Measurements from ENCODE around the gene THAP4. TPM values are rescaled to one million over a fixed set of nuclear protein-coding genes. Genes with fewer than 3 reads are reported as not detected.

The THAP4 gene
- total and polyA plus RNA-seq, 2 of the 13 experiments (the other 11 are each of a cell fraction or from before 2014, with no cell fraction given) = 59.7 to 75.7 TPM

DNA sequence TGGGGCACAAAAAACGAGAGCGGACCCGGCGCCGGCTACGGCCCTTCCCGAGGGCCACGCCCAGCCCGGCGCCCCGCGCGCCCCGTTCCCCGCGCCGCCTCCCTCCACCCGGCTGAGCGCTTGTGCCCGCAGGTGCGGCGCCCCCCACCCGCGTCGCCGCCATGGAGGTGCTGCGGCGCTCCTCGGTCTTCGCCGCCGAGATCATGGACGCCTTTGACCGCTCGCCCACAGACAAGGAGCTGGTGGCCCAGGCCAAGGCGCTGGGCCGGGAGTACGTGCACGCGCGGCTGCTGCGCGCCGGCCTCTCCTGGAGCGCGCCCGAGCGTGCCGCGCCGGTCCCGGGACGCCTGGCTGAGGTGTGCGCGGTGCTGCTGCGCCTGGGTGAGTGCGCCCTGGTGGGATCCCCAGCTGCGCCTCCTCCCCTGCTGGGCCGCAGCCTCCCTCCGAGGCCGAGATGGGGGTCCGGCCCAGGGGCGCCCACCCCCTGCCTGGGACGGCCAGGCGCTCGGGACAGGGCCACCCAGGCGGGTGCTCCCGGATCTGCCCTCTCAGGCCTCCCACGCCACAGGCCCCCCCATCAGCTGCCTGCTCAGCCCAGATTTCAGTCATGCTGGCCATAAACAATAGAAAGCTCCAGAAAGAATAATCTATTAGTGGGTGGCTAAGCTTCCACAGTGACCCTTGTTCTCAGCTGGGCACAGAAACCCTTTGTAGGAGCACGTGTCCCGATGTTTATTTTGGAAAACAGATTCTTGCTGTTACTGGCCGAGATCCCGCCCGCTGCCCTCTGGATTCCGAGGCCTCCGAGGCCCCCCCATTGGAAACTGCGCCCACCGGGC is 77.4 kb downstream of the THAP4 start (continued):
- TF ChIP-seq, protein P1, sequence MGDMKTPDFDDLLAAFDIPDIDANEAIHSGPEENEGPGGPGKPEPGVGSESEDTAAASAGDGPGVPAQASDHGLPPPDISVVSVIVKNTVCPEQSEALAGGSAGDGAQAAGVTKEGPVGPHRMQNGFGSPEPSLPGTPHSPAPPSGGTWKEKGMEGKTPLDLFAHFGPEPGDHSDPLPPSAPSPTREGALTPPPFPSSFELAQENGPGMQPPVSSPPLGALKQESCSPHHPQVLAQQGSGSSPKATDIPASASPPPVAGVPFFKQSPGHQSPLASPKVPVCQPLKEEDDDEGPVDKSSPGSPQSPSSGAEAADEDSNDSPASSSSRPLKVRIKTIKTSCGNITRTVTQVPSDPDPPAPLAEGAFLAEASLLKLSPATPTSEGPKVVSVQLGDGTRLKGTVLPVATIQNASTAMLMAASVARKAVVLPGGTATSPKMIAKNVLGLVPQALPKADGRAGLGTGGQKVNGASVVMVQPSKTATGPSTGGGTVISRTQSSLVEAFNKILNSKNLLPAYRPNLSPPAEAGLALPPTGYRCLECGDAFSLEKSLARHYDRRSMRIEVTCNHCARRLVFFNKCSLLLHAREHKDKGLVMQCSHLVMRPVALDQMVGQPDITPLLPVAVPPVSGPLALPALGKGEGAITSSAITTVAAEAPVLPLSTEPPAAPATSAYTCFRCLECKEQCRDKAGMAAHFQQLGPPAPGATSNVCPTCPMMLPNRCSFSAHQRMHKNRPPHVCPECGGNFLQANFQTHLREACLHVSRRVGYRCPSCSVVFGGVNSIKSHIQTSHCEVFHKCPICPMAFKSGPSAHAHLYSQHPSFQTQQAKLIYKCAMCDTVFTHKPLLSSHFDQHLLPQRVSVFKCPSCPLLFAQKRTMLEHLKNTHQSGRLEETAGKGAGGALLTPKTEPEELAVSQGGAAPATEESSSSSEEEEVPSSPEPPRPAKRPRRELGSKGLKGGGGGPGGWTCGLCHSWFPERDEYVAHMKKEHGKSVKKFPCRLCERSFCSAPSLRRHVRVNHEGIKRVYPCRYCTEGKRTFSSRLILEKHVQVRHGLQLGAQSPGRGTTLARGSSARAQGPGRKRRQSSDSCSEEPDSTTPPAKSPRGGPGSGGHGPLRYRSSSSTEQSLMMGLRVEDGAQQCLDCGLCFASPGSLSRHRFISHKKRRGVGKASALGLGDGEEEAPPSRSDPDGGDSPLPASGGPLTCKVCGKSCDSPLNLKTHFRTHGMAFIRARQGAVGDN (CRISPR knock-in tag; IDR thresholded peaks at IDR 0.05) = peak; percentile 94
- TF ChIP-seq, protein P2, sequence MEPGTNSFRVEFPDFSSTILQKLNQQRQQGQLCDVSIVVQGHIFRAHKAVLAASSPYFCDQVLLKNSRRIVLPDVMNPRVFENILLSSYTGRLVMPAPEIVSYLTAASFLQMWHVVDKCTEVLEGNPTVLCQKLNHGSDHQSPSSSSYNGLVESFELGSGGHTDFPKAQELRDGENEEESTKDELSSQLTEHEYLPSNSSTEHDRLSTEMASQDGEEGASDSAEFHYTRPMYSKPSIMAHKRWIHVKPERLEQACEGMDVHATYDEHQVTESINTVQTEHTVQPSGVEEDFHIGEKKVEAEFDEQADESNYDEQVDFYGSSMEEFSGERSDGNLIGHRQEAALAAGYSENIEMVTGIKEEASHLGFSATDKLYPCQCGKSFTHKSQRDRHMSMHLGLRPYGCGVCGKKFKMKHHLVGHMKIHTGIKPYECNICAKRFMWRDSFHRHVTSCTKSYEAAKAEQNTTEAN (CRISPR knock-in tag; conservative IDR thresholded peaks at IDR 0.05) = peak; percentile 34; the same call in 1 of the 2 replicates
- TF ChIP-seq, protein P3, sequence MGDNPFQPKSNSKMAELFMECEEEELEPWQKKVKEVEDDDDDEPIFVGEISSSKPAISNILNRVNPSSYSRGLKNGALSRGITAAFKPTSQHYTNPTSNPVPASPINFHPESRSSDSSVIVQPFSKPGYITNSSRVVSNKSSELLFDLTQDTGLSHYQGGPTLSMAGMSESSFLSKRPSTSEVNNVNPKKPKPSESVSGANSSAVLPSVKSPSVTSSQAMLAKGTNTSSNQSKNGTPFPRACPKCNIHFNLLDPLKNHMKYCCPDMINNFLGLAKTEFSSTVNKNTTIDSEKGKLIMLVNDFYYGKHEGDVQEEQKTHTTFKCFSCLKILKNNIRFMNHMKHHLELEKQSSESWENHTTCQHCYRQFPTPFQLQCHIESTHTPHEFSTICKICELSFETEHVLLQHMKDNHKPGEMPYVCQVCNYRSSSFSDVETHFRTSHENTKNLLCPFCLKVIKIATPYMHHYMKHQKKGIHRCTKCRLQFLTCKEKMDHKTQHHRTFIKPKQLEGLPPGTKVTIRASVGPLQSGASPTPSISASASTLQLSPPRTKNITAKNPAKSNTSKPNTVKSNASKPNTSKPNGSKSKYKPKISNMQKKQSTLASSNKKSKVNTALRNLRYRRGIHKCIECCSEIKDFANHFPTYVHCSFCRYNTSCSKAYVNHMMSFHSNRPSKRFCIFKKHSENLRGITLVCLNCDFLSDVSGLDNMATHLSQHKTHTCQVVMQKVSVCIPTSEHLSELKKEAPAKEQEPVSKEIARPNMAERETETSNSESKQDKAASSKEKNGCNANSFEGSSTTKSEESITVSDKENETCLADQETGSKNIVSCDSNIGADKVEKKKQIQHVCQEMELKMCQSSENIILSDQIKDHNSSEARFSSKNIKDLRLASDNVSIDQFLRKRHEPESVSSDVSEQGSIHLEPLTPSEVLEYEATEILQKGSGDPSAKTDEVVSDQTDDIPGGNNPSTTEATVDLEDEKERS (CRISPR knock-in tag; IDR thresholded peaks at IDR 0.05) = no peak
- TF ChIP-seq SALL1 (CRISPR knock-in tag; IDR thresholded peaks at IDR 0.05) = peak; percentile 8; the same call in 1 of the 2 replicates
- TF ChIP-seq KLF9 (CRISPR knock-in tag; IDR thresholded peaks at IDR 0.05; ENCODE audit: low read depth) = no peak
- TF ChIP-seq MEF2D (CRISPR knock-in tag; IDR thresholded peaks at IDR 0.05) = no peak
